ENCODE results near the gene SLC6A12.

DNA sequence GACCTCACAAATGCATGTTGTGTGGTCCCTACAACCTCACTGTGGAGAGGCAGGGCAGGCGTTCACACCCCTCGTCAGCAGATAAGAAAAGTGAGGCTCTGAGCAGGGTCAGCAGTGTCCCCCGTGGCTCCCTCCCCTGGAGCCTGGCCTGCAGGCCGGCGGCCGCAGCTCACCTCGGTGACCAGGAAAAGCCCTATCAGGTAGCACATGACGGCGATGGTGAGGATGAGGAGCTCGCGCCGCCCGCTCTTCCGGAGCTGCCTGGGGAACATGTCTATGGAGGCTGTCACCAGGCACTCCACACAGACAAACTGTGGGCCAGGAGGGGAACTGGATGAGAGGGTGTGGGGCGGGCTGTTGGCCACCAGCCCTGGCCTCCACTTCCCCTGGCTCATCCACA is 18.0 kb downstream of the SLC6A12 start:
- TF ChIP-seq, protein P1, sequence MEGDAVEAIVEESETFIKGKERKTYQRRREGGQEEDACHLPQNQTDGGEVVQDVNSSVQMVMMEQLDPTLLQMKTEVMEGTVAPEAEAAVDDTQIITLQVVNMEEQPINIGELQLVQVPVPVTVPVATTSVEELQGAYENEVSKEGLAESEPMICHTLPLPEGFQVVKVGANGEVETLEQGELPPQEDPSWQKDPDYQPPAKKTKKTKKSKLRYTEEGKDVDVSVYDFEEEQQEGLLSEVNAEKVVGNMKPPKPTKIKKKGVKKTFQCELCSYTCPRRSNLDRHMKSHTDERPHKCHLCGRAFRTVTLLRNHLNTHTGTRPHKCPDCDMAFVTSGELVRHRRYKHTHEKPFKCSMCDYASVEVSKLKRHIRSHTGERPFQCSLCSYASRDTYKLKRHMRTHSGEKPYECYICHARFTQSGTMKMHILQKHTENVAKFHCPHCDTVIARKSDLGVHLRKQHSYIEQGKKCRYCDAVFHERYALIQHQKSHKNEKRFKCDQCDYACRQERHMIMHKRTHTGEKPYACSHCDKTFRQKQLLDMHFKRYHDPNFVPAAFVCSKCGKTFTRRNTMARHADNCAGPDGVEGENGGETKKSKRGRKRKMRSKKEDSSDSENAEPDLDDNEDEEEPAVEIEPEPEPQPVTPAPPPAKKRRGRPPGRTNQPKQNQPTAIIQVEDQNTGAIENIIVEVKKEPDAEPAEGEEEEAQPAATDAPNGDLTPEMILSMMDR (conservative IDR thresholded peaks at IDR 0.05), result no peak
- no peak for TF ChIP-seq EZH2 (IDR thresholded peaks at IDR 0.05; ENCODE audit: low read depth)
